GM12891 (cell line): ENCODE measurements around the gene DECR2.

Experiments
- PAX5 ChIP-seq: IDR thresholded peaks from 2 replicates; pipeline ENCODE4 v1.6.1; 2011; ENCODE audit warnings: low read length, moderate library complexity, mild to moderate bottlenecking; ENCODE audit not compliant: insufficient read depth, severe bottlenecking
- POLR2A ChIP-seq: IDR thresholded peaks from 2 replicates; pipeline ENCODE4 v1.6.1; 2011; ENCODE audit warnings: low read depth, low read length, control low read depth
- POLR2AphosphoS5 ChIP-seq: IDR thresholded peaks from 2 replicates; pipeline ENCODE4 v1.6.1; 2011; ENCODE audit warnings: low read depth, low read length, control low read depth
- POU2F2 ChIP-seq: IDR thresholded peaks from 2 replicates; pipeline ENCODE4 v1.6.1; 2011; ENCODE audit warnings: low read depth, mild to moderate bottlenecking, control low read depth, low read length, moderate library complexity
- TAF1 ChIP-seq: IDR thresholded peaks from 2 replicates; pipeline ENCODE4 v1.6.1; 2011; ENCODE audit warnings: low read depth, low read length, control low read depth

DNA sequence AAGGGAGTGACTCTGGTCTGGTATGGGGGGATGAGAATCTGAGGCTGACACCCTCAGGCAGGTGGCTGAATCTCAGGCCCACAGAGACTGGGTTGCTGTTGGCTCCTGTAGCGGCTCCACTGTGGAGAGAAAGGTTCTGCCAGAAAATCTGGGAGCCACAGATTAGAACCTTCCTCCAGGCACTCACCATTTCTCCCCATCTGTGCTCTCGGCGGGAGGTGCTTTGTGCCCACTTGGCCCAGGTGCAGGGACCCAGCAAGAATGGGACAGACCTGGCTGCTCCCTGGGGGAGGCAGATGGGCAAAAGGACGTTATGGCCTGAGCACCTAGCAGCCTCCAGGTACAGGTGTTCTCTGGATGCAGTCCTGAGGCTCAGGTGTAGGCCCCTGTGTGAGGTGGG is 43.9 kb downstream of the DECR2 start:
- TF ChIP-seq POLR2A (no peak), POLR2AphosphoS5 (no peak), TAF1 (no peak), PAX5 (no peak), POU2F2 (no peak)
